ENCODE measurements around the gene UBE2F.

The UBE2F gene

GRCh38 chr2:237923481-237924163 lies 43.2 kb upstream of the UBE2F start:
- in situ Hi-C loops (cut with MboI; ENCODE audit: low sequenced_read_pairs, unreplicated experiment), result no loop called here
- peak; percentile 92 for DNase-seq (ENCODE audit: low spot score)
- TF ChIP-seq CTCF (IDR thresholded peaks at IDR 0.05; ENCODE audit: borderline replicate concordance, control extremely low read depth, extremely low read depth, insufficient read depth, missing control alignments), result peak; percentile 79

GRCh38 chr2:237924164-237924534 lies 42.7 kb upstream of the UBE2F start:
- TF ChIP-seq CTCF (IDR thresholded peaks at IDR 0.05; ENCODE audit: borderline replicate concordance, control extremely low read depth, extremely low read depth, insufficient read depth, missing control alignments), result no peak
- in situ Hi-C loops (cut with MboI; ENCODE audit: low sequenced_read_pairs, unreplicated experiment), result no loop called here
- no peak for DNase-seq (ENCODE audit: low spot score)

- in situ Hi-C loops (cut with MboI; ENCODE audit: low sequenced_read_pairs, unreplicated experiment), result no loop called here
- no peak for DNase-seq (ENCODE audit: low spot score)
- TF ChIP-seq CTCF (IDR thresholded peaks at IDR 0.05; ENCODE audit: borderline replicate concordance, control extremely low read depth, extremely low read depth, insufficient read depth, missing control alignments), result no peak
Observed at GRCh38 chr2:237927135-237927534, 39.7 kb upstream of the UBE2F start.

GRCh38 chr2:237927986-237928385 lies 38.8 kb upstream of the UBE2F start:
- no peak for TF ChIP-seq CTCF (IDR thresholded peaks at IDR 0.05; ENCODE audit: borderline replicate concordance, control extremely low read depth, extremely low read depth, insufficient read depth, missing control alignments)
- no peak for DNase-seq (ENCODE audit: low spot score)

GRCh38 chr2:237929979-237930378 lies 36.8 kb upstream of the UBE2F start:
- DNase-seq (ENCODE audit: low spot score), result no peak
- in situ Hi-C loops (cut with MboI; ENCODE audit: low sequenced_read_pairs, unreplicated experiment), result no loop called here
- TF ChIP-seq CTCF (IDR thresholded peaks at IDR 0.05; ENCODE audit: borderline replicate concordance, control extremely low read depth, extremely low read depth, insufficient read depth, missing control alignments), result no peak

More at GRCh38 chr2:237927986-237928385, 38.8 kb upstream of the UBE2F start:
- in situ Hi-C loops (cut with MboI; ENCODE audit: low sequenced_read_pairs, unreplicated experiment), result no loop called here

- DNase-seq (ENCODE audit: low spot score), result no peak
- no peak for TF ChIP-seq CTCF (IDR thresholded peaks at IDR 0.05; ENCODE audit: borderline replicate concordance, control extremely low read depth, extremely low read depth, insufficient read depth, missing control alignments)
- in situ Hi-C loops (cut with MboI; ENCODE audit: low sequenced_read_pairs, unreplicated experiment), result no loop called here
Observed at GRCh38 chr2:237931205-237931721, 35.6 kb upstream of the UBE2F start.
